NCI-H345 (cell line): ENCODE results near the gene MPP3.
"Not testable (repeated sequence)": the region's sequence is repeated elsewhere in the genome, so short reads cannot be mapped to it uniquely, and the experiment has no call there.

Source experiments
- DNase-seq: peaks from one replicate; lab custom pipeline; 2025; lab: John Stamatoyannopoulos, UW

MPP3 gene

GRCh38 chr17:43808076-43808475 is 24.9 kb downstream of the MPP3 start:
- no peak for DNase-seq

DNA sequence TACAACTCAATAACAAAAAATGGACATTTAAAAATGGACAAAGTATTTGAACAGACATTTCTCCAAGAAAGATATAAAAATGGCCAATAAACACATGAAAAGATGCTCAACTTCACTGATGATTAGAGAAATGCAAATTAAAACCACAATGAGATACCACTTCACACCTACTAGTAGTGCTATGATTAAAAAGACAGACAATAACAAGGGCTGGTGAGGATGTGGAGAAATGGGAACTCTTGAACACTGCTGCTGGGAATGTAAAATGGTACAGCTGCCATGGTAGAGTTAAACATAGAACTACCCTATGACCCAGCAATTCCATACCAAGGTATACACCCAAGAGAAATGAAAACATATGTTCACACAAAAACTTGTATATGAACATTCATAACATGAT is 27.8 kb downstream of the MPP3 start:
- DNase-seq, result no peak

DNA sequence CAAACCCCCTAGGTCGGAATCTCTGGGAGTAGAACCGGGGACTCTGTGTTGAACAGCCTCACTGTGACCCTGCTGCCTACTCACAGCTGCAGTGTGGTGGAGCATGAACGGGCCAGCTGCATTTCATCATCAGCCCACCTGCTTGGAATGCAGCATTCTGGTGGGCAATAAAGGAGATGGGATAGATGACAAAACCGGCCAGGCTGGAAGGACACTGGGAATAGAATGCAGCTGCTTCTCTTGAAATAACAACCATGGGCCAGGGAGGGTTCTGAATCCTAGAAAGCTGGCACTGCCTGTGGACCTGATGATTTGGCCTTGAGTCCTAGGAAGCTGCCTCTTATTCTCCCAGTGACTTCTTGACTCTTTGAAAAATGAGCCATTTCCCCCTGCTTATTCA is 29.2 kb downstream of the MPP3 start:
- no peak for DNase-seq

GRCh38 chr17:43801844-43802243 is 31.1 kb downstream of the MPP3 start:
- no peak for DNase-seq

GRCh38 chr17:43800736-43801135 is 32.2 kb downstream of the MPP3 start:
- no peak for DNase-seq

GRCh38 chr17:43799047-43799446 is 33.9 kb downstream of the MPP3 start:
- DNase-seq, result no peak

GRCh38 chr17:43798024-43798423 is 34.9 kb downstream of the MPP3 start:
- DNase-seq, result peak; percentile 4

DNA sequence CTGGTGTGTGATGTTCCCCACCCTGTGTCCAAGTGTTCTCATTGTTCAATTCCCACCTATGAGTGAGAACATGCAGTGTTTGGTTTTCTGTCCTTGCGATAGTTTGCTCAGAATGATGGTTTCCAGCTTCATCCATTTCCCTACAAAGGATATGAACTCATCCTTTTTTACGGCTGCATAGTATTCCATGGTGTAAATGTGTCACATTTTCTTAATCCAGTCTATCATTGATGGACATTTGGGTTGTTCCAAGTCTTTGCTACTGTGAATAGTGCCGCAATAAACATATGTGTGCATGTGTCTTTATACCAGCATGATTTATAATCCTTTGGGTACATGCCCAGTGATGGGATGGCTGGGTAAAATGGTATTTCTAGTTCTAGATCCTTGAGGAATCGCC is 40.3 kb downstream of the MPP3 start:
- DNase-seq, result not testable (repeated sequence)

- DNase-seq, result peak; percentile 46
Measured at GRCh38 chr17:43791589-43791988, 41.4 kb downstream of the MPP3 start.

DNA sequence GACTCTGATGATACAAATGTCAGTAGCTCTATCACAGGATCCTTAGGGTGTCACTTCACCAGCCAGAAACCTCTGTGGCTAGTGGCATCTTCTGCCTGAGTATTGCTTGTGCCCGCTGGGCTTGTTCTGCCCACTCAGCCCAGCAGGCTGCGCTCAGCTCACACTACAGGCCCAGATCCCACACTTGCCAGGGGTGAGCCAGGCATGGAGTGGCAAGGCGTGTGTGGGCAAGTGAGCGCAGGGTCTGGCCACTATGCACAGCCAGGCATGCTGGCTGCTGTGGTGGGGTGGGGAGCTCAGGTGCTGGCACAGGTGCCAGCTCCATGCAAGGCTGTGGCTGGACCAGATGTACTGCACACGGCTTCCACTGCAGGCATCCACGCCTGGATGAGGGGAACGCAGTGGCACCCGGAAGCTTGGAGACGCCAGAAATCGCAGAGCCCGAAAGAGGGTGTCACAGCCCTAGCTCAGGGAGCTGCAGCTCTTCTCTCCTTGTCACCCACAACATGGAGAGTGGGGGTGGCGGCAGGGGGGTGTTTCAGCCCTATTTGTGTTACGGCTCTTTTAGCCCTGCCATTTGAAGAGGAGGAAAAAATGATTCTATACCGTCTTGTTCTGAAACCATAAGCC is 42.5 kb downstream of the MPP3 start:
- DNase-seq, result peak; percentile 3

DNA sequence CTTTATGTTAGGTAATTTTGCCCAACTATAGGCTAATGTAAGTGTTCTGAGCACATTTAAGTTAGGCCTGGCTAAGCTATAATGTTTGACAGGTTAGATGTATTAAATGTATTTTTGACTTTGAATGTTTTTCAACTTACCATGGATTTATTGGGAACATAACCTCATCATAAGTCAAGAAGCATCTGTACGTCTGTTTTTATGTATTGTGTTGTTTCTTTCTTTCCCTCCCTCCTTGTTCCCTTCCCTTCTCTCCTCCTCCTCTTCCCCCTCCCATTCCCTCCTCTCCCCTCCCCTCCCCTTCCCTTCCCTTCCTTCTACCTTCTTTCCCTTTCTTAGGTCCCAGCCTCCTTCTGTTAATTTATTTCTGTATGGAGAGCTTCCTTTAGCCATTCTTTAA is 43.5 kb downstream of the MPP3 start:
- no peak for DNase-seq

GRCh38 chr17:43788540-43788939 is 44.4 kb downstream of the MPP3 start:
- no peak for DNase-seq

GRCh38 chr17:43787728-43788127 is 45.2 kb downstream of the MPP3 start:
- DNase-seq, result no peak

- no peak for DNase-seq
Measured at GRCh38 chr17:43784628-43785101, 48.3 kb downstream of the MPP3 start.

DNA sequence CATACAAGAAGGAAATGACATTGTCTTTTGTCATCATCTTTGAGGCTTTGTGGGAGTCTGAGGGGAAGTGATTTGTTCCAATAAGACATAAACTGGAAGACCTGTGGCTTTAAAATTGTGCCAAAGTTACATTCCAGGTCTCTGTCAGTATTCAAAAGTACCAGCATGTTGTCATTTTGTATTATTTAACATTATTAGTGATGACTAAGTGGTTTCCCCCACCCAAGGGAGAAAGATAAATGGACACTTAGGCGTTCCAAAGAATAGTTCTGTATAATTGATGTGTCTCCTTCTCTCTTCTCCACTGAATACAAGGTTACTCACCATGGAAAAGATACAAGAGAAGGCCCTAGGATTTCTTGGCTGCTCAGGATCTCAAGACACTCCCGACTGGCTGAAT is 48.9 kb downstream of the MPP3 start:
- no peak for DNase-seq

GRCh38 chr17:43782913-43783680 is 49.8 kb downstream of the MPP3 start:
- no peak for DNase-seq

DNA sequence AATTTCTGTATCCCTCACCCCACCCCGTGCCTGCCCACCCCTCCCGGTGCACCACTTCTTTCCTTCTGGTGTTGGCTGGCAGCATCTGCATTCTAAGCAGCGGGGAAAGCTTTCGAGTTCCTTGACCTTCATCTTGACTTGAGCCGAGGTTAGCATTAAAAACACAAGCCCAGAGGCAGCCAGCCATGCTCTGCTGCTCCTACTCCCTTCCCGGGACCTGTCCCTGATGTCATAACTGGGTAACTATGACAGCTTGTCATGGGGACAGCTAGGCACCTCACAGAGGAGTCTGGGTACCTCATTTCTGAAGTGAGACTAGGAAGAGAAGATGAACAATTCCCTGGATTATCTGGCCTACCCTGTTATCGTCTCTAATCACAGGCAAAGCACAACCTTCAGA is 52.8 kb downstream of the MPP3 start, which contains the start of gene CFAP97D1:
Gene CFAP97D1, plus strand, starts transcription at position 301 of the 400 bp plus-strand sequence. Its CDS starts 28 bp downstream, at position 329.
- DNase-seq, result no peak

DNA sequence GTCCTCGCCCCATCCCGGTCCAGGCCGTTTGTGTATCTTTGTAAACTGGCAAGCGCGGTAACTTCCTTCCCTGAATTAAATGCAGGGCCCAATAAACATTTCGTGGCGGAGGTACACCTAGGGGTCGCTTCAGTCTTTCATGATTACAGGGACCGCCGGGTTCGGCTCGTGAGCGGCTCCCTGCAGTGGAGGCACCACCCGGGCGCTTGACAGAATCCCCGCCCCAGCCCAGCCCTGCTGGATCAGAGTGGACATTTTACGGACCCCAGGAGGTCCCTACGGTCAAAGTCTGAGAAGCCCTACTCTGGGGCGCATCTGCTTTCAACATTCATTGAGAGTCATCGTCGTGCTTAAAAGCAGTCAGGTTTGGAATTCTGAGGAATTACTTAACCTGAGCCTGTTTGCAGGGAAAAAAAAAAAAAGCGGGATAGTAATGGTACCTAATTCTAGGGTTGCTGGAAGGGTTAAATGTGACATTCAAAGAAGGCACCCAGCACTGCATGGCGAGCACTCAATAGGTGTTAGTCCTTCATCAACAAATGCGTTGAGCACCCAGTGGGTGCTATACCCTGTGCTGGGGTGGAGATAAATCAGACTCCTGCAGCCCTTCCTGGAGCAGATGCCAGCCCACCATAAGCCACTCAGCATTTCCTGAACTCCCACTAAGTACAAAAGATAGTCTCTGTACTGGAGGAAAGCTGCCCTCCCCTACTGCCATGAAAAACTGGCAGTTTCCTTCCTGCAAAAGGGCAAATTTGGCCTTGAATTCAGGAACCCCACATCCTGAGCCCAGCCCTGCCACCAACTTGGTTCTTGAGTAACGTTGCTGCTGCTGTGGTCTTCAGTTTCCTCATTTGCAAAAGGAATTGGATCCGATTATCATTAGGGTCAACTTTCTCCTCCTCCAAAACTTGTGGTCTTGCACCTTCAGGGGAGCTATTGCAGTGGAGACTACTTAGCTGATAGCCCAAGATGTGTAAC is 53.5 kb downstream of the MPP3 start:
- peak; percentile 70 for DNase-seq

GRCh38 chr17:43778337-43779144 is 54.4 kb downstream of the MPP3 start, which contains the start of gene DUSP3:
Gene DUSP3, minus strand, starts transcription at chr17:43778977. Its CDS starts 53 bp downstream, at chr17:43778924.
- peak; percentile 83 for DNase-seq

DNA sequence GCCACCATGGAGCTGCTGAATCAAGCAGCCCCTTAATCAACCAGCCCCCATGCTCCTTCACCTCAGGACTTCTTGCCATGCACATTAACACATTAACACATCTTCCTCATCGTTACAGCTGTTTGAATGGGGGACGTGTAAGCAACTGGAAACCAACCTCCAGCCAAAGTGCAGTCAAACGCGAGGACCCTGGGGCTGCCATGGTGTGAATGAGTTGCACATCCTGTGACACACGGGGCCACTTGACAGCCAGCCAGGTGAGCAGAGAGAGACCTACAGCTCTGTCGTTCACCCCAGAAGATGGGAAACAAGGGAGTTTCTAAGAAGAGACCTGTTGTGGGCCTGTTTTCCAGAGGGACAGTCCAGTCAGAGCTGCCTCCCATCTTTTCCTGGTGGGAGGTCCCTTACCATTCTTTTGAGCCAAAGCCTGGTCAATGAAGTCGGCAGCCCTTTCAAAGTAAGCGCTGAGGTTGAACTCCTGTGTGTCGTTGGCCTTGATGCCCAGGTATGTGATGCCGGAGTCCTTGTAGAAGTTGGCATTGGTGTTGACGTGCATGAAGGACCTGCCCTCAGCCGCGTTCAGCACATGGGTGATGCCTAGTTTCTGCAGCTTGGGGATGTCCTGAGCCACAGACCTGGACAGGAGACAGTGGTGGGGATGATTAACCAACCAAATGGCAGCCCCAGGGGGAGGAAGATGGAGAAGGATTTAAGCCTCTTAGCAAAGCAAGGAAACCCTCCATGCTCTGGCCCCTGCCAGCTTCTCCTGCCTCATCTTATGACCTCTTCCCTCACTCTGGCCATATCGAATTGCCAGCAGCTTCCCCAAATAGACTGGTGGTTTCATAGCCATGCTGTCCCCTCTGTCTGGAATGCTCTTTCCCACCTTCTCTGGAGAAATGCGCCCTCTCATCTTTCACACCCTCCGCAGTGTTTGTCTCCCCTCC is 58.4 kb downstream of the MPP3 start:
- no peak for DNase-seq
